Fibroblast of skin of left quadriceps (primary cell): Measurements from ENCODE around the gene PPL.
"Not testable (repeated sequence)": the region's sequence is repeated elsewhere in the genome, so short reads cannot be mapped to it uniquely, and the experiment has no call there.

Experiments used
- DNase-seq, 2 experiments: peaks; one replicate each; pipeline ENCODE4 v3.0.0-alpha.2; 2013; ENCODE audit warnings: low read depth in 2 of 2

Gene PPL

DNA sequence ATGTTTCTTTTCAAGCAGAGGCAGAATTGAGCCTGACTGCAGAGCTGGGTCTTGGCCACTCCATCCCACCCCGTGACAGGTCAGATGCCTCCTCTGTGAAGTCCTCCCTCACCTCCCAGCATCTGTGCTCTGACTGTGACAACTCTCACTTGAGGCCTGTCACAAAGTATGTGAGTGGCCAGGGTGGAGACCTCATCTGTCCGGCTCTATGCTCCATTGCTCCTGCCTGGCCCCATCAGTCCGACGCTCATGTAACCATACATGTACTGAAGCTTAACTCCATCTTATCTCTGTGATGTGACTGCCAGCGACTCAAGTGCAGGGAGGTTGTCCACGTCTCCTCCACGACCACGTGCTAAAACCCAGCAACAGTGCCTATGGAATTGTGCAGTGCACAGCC, 3.5 kb downstream of the PPL start:
- DNase-seq = no peak

GRCh38 chr16:4931381-4931780, 5.6 kb downstream of the PPL start:
- no peak for DNase-seq

GRCh38 chr16:4929619-4930018, 7.3 kb downstream of the PPL start:
- DNase-seq = not testable (repeated sequence)

GRCh38 chr16:4928227-4928626, 8.7 kb downstream of the PPL start:
- DNase-seq = no peak

- no peak for DNase-seq
Measured at GRCh38 chr16:4927661-4928060, 9.3 kb downstream of the PPL start.

DNA sequence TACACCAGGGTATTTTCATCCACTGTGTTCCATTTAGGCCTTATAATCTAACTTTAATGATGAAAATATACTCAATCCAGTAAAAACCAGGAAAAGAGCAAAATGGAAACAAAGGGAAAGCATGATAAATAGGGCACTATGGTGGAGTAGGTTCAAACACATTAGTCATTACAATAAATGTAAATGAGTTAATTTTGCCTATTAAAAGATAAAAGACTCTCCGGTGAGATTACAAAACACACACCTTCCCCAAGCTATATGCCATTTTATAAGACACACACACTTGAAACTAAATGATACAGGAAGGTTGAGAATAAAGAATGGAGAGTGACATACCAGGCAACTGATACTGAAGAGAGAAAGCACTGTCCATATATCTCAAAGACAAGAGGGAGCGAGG, 10.0 kb downstream of the PPL start:
- no peak for DNase-seq

DNA sequence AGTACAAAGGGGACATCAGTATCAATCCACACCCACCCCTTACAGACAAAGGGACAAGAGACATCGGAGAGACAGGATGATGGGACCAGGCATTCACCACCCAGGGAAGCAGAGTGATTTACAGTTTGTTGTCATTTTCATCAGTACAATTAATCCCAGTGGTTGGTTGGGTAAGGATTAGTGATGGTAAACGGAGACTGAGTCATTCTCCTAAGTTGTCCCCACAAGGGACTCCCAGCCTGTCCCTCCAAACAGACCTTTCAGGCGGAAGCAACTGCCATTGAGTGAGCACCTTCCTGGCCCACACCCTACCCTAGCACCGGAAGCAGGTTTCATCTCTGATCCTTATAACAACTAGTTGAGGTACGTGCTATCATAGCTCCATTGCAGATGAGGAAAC, 11.2 kb downstream of the PPL start:
- DNase-seq = no peak

- no peak for DNase-seq
Measured at GRCh38 chr16:4925293-4925607, 11.7 kb downstream of the PPL start.

GRCh38 chr16:4924593-4925292, 12.2 kb downstream of the PPL start:
- DNase-seq = no peak

DNA sequence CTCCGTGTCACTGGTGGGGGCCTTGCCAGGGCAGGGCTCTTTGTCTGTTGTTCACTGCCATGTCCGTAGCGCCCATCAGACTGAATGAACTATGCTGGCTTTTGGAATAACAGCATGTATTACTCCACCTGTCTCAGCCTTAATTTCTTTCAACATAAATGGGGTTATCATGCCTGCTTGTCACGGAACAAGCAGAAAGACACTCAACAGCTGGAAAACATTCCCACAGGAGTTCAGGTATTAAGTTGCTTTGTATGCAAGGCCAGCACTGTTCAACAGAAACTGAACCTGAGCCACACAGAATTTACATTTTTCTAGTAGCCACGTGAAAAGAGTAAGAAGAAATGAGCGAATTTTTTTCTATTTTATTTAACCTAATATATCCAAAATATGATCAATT, 13.1 kb downstream of the PPL start:
- no peak for DNase-seq

DNA sequence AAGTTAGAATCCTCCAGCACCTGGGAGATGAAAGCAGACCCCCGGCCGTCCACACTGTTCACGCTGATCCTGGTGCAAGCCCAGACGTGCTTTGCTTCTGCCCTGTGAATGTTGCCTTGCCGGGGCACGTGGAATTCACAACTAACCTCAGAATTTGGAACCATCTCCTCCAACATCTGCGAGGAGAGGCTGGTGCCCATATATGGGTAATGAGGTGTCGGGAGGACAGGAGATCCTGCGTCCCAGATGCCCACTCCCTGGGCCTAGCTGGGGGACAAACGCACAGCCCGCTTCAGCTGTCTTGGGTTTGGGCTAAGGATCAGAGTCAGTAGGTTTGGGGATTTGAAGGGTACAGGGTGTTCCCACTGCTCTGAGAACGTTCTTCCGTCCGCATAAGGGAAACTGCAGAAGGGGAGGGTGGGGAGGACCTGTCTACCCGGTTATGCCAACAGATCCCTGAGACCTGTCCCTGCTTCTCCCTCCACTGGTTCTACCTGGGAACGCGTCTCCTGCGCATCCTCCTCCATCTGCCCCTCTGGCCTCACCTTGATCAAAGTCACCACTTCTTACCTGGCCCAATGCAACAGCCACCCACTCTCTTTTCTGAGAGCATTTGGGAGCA, 14.1 kb downstream of the PPL start:
- DNase-seq = no peak

DNA sequence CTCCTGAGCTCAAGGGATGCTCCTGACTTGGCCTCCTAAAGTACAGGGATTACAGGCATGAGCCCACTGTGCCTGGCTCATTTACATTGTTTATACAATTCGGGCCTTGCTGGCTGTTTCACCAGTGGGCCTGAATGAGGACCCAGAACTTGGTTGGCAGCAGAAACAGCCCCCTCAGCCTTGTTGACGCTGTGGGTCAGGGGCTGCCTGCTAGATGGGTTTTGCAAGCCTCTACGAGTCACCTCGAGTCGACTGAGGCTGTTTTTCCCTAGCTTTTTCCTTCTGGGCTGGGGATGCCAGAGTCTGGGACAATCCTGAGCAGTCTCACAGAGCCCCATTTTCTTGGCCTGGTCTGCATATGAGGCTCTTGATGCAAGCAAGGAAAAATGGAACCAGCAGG, 16.1 kb downstream of the PPL start:
- DNase-seq = no peak

- DNase-seq = no peak
Measured at GRCh38 chr16:4918781-4919251, 18.1 kb downstream of the PPL start.

GRCh38 chr16:4917117-4917516, 19.8 kb downstream of the PPL start:
- DNase-seq = peak in 1 of 2 experiments; percentile 12

- DNase-seq = peak; percentile 37 to 44
Measured at GRCh38 chr16:4915226-4915761, 21.7 kb downstream of the PPL start.

DNA sequence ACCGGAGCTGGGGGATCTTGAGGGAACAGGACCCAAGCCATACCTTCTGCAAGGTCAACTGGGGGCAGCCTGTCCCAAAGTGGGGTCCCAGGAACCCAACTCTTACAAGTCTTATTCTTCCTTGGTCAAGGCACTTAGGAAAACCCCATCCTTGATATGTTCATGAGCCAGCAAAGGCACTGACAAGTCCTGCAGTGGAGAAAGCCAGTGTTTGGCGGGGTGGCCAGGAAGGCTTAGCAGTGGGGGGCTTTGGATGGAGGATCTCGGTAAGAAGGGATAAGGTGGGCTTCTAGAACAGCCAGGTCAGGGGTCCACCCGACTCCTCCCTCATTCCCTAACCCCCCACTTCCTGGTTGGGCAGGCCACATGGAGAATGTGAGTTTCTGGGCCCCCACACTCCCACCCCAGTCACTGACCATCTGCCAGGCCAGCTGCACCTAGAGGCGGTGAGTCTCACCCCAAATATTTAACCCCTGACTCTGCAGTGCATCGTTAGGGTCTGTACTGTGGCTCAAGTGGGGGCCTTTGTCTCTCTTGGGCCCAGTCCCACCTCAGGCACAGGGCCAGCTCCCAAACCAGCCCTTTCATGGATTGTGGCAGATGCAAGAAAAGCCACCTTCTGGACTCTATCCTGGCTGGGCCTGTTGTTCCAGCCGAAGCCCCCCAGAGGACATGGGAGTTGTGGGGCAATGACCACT, 22.3 kb downstream of the PPL start:
- no peak for DNase-seq

DNA sequence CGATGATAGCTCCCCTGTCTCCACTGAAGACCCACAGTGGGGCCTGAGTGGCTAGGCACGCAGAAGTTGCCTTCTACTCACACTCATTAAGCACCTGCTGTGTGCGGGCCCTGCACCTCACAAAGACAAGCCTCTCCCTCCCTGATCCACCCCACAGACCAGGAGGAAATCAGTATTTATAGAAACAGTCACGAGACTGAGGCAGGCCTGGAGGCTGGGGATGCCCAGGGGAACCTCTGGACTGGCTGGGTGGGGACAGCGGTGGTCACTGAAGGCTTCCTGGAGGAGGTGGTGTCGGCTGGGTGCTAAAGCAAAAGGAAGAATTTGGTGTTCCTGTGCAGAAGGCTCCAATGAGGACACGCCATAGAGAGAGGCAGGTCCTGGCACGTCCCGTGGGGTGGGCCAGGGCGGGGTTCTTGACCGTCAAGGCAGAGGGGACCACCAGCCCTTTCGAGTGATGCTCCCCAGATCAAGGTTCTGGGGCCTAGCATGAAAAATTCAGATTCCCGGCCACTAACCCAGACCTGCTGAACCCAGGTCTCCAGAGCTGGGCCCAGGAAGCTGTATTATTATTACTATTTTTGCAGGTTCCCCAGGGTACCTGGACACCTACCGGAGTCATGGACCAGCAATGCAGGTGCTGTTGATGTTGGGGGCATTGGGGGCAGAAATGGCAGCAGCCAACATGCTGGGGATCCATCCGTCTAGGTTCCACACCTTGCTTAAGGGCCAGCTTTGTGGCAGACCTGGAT, 23.0 kb downstream of the PPL start:
- DNase-seq = no peak

- no peak for DNase-seq
Measured at GRCh38 chr16:4913130-4913773, 23.7 kb downstream of the PPL start.

GRCh38 chr16:4911970-4912386, 25.0 kb downstream of the PPL start:
- no peak for DNase-seq

GRCh38 chr16:4910828-4911227, 26.1 kb downstream of the PPL start:
- no peak for DNase-seq

DNA sequence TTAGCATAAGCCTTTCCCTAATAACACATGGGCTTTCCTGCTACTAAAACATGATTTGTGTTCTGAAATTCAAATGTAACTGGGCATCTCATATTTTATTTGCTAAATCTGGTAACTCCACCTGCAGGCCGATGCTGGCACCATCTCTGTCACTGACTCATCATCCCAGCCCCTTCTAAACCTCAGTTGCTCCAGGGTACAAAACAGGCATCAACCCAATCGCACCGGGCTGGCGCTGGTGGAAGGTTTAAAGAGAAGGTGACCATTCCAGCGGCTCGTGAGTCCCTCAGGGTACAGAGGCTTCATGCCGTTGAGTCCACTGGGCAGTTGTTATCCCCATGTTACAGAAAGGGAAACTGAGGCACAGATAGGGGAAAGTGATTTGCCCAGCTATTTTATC, 27.1 kb downstream of the PPL start:
- no peak for DNase-seq
